Subcutaneous adipose tissue (tissue), 4 donors: ENCODE results near the gene COBLL1. TPM values are rescaled to one million over a fixed set of nuclear protein-coding genes. Genes with fewer than 3 reads are reported as not detected.

Experiments used
- CTCF ChIP-seq: fragments of 450-650 bp; IDR thresholded peaks from one replicate; pipeline ENCODE4 v1.5.1; 2016; ENCODE audit warnings: low read depth, mild to moderate bottlenecking, control low read depth, antibody characterized with exemption, moderate library complexity
- total RNA-seq, 4 donors: library from RNA; depleted of rRNA; stranded (reverse); fragments of >200 nt; gene quantifications; one replicate each; pipeline ENCODE4 v1.1.0, GENCODE V29; 2016

Gene COBLL1
- total RNA-seq, 4 donors from 2014 or later: 38.4 to 123 (median 91.5) TPM

DNA sequence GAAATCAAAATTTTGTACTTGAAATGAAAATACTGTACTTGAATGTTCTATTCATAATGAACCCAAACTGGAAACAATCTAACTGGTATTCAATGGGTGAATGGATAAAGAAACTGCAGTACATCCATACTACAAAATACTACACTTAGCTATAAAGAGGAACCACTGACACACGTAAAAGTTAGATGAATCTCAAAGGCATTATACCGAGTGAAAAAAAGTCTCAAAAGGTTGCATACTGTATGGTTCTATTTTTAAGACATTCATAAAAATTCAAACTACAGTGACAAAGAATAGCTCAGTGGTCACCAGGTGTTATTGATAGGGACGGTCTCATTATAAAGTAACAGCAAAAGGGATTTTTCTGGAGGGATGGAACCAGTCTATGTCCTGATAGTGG is 41.1 kb downstream of the COBLL1 start:
- no peak for TF ChIP-seq CTCF

DNA sequence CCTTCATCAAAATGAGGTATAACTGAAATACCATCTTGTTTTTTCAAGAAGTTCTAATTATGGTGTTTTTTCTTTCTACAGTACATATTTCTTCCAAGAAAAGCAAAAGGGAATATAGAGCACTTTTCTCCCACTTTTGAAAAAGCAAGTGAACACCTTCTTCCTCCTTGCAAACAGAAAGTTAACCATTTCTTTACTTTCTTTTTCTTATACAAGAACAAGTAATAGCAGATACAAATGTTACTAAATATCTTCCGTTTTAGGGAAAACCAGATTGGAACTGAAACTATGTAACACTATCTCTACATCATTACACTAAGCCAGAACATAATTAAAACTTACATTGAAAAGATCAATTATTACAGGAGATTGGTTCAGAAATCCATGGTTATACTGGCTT is 44.0 kb downstream of the COBLL1 start:
- TF ChIP-seq CTCF: no peak

GRCh38 chr2:164796999-164797398 is 44.6 kb downstream of the COBLL1 start:
- TF ChIP-seq CTCF: no peak

- TF ChIP-seq CTCF: no peak
Measured at GRCh38 chr2:164794432-164795231, 47.0 kb downstream of the COBLL1 start.

DNA sequence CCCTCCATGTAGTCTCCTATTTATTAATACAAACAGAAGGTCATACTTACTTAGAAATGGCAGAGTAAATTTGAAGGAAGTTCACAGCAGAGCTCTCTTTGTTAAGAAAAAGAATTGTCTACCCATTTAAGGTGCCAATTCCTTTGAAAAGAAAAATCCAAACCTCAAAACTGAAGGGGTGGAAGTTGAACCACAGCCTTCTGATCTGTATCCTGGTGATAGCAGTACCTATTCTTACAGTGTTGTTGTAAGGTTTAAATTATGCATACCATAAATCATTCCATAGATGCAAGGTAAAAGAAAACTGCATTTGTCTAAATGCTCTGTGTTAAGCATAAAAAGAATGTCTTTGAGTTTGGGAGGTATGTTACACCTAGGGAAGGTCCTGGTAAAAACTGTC is 47.6 kb downstream of the COBLL1 start:
- TF ChIP-seq CTCF: no peak

GRCh38 chr2:164793529-164793928 is 48.1 kb downstream of the COBLL1 start:
- no peak for TF ChIP-seq CTCF

- TF ChIP-seq CTCF: no peak
Measured at GRCh38 chr2:164792316-164793170, 49.1 kb downstream of the COBLL1 start.
